Loucy (cell line): ENCODE results near the gene GUCY1B1.

ENCODE experiments used
- H2AFZ ChIP-seq: fragments of 200-600 bp; sonication (generic); 2 replicates; pipeline ENCODE4 v1.6.0; 2016; ENCODE audit warnings: antibody characterized with exemption, mild to moderate bottlenecking, low read length, moderate library complexity
- H3F3A ChIP-seq: fragments of 200-600 bp; 2 replicates; pipeline ENCODE4 v1.6.0; 2016; ENCODE audit warnings: antibody characterized with exemption, low read depth, mild to moderate bottlenecking
- H3K27me3 ChIP-seq: fragments of 200-600 bp; sonication (generic); 2 replicates; pipeline ENCODE4 v1.6.1; 2014; ENCODE audit warnings: low read length, mild to moderate bottlenecking; ENCODE audit not compliant: insufficient read depth, poor library complexity, severe bottlenecking
- H3K36me3 ChIP-seq: fragments of 200-600 bp; sonication (generic); 2 replicates; pipeline ENCODE4 v1.6.1; 2016; ENCODE audit warnings: low read length; ENCODE audit not compliant: insufficient read depth
- H3K4me1 ChIP-seq: fragments of 200-600 bp; sonication (generic); 2 replicates; pipeline ENCODE4 v1.5.1; 2014; ENCODE audit warnings: low read length, mild to moderate bottlenecking; ENCODE audit not compliant: insufficient read depth, poor library complexity, severe bottlenecking
- H3K4me2 ChIP-seq: fragments of 200-600 bp; sonication (generic); 2 replicates; pipeline ENCODE4 v1.6.0; 2014; ENCODE audit warnings: antibody characterized with exemption, low read length, low read depth, mild to moderate bottlenecking; ENCODE audit not compliant: poor library complexity, severe bottlenecking
- H3K4me3 ChIP-seq: fragments of 200-600 bp; sonication (generic); 2 replicates; pipeline ENCODE4 v1.5.1; 2014; ENCODE audit warnings: low read length, mild to moderate bottlenecking, mixed read lengths; ENCODE audit not compliant: poor library complexity, severe bottlenecking
- H3K79me2 ChIP-seq: fragments of 200-600 bp; sonication (generic); 2 replicates; pipeline ENCODE4 v1.6.1; 2014; ENCODE audit warnings: low read length; ENCODE audit not compliant: insufficient read depth
- H3K9ac ChIP-seq: fragments of 200-600 bp; sonication (generic); 2 replicates; pipeline ENCODE4 v1.6.0; 2014; ENCODE audit warnings: mild to moderate bottlenecking, low read depth, low read length, moderate library complexity; ENCODE audit not compliant: poor library complexity, severe bottlenecking
- H3K9me2 ChIP-seq: fragments of 200-600 bp; sonication (generic); replicated peaks from 2 replicates; pipeline ENCODE4 v1.6.1; 2016; ENCODE audit warnings: low read depth, low read length, mixed read lengths
- H3K9me3 ChIP-seq: fragments of 200-600 bp; sonication (generic); 2 replicates; pipeline ENCODE4 v1.6.1; 2014; ENCODE audit warnings: mild to moderate bottlenecking, antibody characterized with exemption, low read length, low read depth; ENCODE audit not compliant: insufficient read depth
- H4K20me1 ChIP-seq: fragments of 200-600 bp; sonication (generic); 2 replicates; pipeline ENCODE4 v1.6.0; 2014; ENCODE audit warnings: antibody characterized with exemption, low read length, mild to moderate bottlenecking; ENCODE audit not compliant: insufficient read depth, poor library complexity, severe bottlenecking
- EZH2phosphoT487 ChIP-seq: fragments of 200-600 bp; IDR thresholded peaks from 2 replicates; pipeline ENCODE4 v1.6.1; 2018; ENCODE audit warnings: antibody characterized with exemption, mild to moderate bottlenecking, moderate library complexity, borderline replicate concordance
- TF ChIP-seq, protein P1 (sequence below): fragments of 200-600 bp; sonication (generic); conservative IDR thresholded peaks from 2 replicates; pipeline ENCODE4 v1.5.1; 2014; ENCODE audit warnings: mild to moderate bottlenecking, antibody characterized with exemption, low read length

Gene GUCY1B1

DNA sequence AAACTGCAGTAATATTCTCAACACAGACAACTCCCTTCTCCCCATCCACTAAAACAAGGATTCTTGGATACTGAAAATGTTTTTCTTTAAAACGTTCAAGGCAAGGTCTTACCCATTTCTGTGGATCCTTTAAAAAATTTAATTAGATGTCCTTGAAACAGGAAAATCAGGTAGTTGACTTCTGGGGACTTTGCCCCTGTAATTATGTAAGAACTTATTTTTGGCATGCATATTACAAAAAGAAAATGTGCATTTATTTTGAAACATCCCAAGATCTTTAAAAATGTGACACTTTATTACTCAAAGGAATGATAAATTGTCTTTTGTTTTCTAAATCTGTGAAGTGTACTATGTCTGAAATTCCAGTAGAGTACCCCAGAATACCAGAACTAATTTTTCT lies 25.8 kb downstream of the GUCY1B1 start:
- 0 out of 2 replicates have a peak, but pooled peaks cover 4% of the 10 kb centered on the region for H3F3A ChIP-seq
- H3K27me3 ChIP-seq, result no peaks in the 10 kb centered on the region
- no peak overlapping the region for H3K4me2 ChIP-seq
- H3K9me3 ChIP-seq, result no peaks in the 10 kb centered on the region
- no peaks in the 10 kb centered on the region for H3K9me2 ChIP-seq
- no peaks in the 10 kb centered on the region for H3K4me1 ChIP-seq
- no peaks in the 10 kb centered on the region for H3K79me2 ChIP-seq
- no peaks in the 10 kb centered on the region for H3K36me3 ChIP-seq
- no peak overlapping the region for H2AFZ ChIP-seq
- H4K20me1 ChIP-seq, result no peaks in the 10 kb centered on the region
- H3K4me3 ChIP-seq, result no peak overlapping the region
- no peak for TF ChIP-seq EZH2phosphoT487
- TF ChIP-seq, protein P1, sequence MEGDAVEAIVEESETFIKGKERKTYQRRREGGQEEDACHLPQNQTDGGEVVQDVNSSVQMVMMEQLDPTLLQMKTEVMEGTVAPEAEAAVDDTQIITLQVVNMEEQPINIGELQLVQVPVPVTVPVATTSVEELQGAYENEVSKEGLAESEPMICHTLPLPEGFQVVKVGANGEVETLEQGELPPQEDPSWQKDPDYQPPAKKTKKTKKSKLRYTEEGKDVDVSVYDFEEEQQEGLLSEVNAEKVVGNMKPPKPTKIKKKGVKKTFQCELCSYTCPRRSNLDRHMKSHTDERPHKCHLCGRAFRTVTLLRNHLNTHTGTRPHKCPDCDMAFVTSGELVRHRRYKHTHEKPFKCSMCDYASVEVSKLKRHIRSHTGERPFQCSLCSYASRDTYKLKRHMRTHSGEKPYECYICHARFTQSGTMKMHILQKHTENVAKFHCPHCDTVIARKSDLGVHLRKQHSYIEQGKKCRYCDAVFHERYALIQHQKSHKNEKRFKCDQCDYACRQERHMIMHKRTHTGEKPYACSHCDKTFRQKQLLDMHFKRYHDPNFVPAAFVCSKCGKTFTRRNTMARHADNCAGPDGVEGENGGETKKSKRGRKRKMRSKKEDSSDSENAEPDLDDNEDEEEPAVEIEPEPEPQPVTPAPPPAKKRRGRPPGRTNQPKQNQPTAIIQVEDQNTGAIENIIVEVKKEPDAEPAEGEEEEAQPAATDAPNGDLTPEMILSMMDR, result no peak
- no peak overlapping the region for H3K9ac ChIP-seq

DNA sequence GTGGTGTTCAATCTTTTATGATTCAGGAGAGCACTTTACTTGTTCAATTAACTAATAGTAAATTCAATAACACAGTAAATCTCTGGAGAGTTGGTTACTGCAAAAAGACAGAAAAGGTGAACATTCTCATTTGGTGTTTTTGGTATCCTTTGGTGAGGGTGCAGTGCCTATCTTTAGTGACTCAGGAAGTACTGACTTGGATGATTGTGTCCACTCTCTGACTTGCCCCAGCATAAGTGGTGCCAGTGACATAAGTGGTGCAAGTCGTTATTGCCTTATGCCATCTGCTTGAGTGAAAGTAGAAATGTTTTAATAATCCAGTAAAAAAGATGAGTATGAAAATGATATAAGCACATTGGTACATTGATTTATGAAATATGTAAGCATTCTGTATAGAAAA lies 27.0 kb downstream of the GUCY1B1 start:
- Histone ChIP-seq H3K4me1 (no peaks in the 10 kb centered on the region), H4K20me1 (no peaks in the 10 kb centered on the region), H3K4me2 (no peak overlapping the region), H3K9me2 (no peaks in the 10 kb centered on the region), H3K9ac (no peak overlapping the region), H3K79me2 (no peaks in the 10 kb centered on the region), H3K27me3 (no peaks in the 10 kb centered on the region), H3K9me3 (no peaks in the 10 kb centered on the region), H3K36me3 (no peaks in the 10 kb centered on the region), H3F3A (no peaks in the 10 kb centered on the region), H2AFZ (no peak overlapping the region), H3K4me3 (no peak overlapping the region)
- TF ChIP-seq, protein P1, result no peak
- TF ChIP-seq EZH2phosphoT487, result no peak

DNA sequence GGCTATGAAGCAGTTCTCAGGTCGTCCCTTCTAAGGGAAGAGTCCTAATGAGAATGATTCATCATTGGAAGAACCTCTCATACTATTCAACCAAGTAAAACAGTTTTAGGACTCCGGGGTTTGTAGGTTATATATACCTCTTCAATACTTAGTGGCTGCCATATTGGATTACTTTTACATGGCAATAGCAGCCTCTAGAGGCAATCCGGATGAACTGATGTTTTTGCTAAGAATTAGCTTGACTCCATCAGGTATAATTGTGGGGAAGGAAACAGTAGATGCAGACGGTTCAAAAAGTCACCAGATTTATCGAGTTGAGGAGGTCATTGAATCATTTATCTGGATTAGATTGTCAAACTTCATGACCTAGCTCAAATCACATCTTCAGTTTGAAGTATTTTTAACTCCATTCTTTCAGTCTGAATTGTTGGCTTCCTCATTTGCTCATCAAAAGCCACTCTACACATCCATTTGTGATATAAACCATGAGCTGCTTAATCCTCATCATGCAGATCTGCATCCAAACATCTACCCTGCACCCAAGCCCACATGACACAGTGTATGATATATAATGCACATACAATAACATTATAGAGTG lies 28.4 kb downstream of the GUCY1B1 start:
- Histone ChIP-seq H3K9me3 (no peaks in the 10 kb centered on the region), H3K4me2 (no peak overlapping the region), H3F3A (no peaks in the 10 kb centered on the region), H3K9me2 (no peaks in the 10 kb centered on the region), H3K9ac (no peak overlapping the region), H3K27me3 (no peaks in the 10 kb centered on the region), H3K4me3 (no peak overlapping the region), H2AFZ (peak overlapping the region; percentile 41; the same call in 1 of the 2 replicates), H3K79me2 (no peaks in the 10 kb centered on the region), H3K36me3 (no peaks in the 10 kb centered on the region), H4K20me1 (no peaks in the 10 kb centered on the region), H3K4me1 (no peaks in the 10 kb centered on the region)
- TF ChIP-seq, protein P1, result peak; percentile 95
- TF ChIP-seq EZH2phosphoT487, result no peak
